ENCODE data around the gene EPX. TPM values are rescaled to one million over a fixed set of nuclear protein-coding genes. Genes with fewer than 3 reads are reported as not detected.

Gene EPX
- total and polyA plus RNA-seq, 2 donors (not counting 1 experiment from before 2014, with no cell fraction given), result not detected

- TF ChIP-seq CTCF (conservative IDR thresholded peaks at IDR 0.05 in 1 of 2, IDR thresholded peaks at IDR 0.05 in 1 of 2; ENCODE audit: low read depth in 1 of 2, low read length in 2 of 2) (no peak), EZH2 (IDR thresholded peaks at IDR 0.05; ENCODE audit: low read length, missing control alignments) (no peak)
- DNase-seq (ENCODE audit: low read depth in 2 of 2), result no peak
- H3K4me2 ChIP-seq (ENCODE audit: extremely low read depth, insufficient read depth, low read length), result no peak overlapping the region
- no peaks in the 10 kb centered on the region for H4K20me1 ChIP-seq (ENCODE audit: control insufficient read depth, extremely low read depth, insufficient read depth, low read length)
- peaks cover 3% of the 10 kb centered on the region for H3K36me3 ChIP-seq (ENCODE audit: control insufficient read depth, insufficient read depth, low read length)
- H3K4me1 ChIP-seq (ENCODE audit: control insufficient read depth, extremely low read depth, insufficient read depth, low read length), result no peaks in the 10 kb centered on the region
- H3K79me2 ChIP-seq (ENCODE audit: control insufficient read depth, insufficient read depth, low read length), result no peaks in the 10 kb centered on the region
- no peak overlapping the region for H3K9ac ChIP-seq (ENCODE audit: insufficient read depth, low read length)
- H3K9me3 ChIP-seq (ENCODE audit: control insufficient read depth, insufficient read depth, low read depth, low read length), result no peaks in the 10 kb centered on the region
- no peak overlapping the region for H3K4me3 ChIP-seq (replicated peaks in 1 of 4; ENCODE audit: control extremely low read depth in 1 of 4, insufficient read depth in 1 of 4, low read depth in 3 of 4, low read length in 4 of 4)
- H3K27me3 ChIP-seq (ENCODE audit: control insufficient read depth, insufficient read depth, low read length), result no peaks in the 10 kb centered on the region
- H3K27ac ChIP-seq (ENCODE audit: insufficient read depth, low read length), result no peak overlapping the region
- H2AFZ ChIP-seq (ENCODE audit: low read length), result no peak overlapping the region
Observed at GRCh38 chr17:58202859-58203258, 10.3 kb downstream of the EPX start.

- DNase-seq (ENCODE audit: low read depth in 2 of 2), result peak in 1 of 2 donors; percentile 21
- no peak for TF ChIP-seq CTCF (conservative IDR thresholded peaks at IDR 0.05 in 1 of 2, IDR thresholded peaks at IDR 0.05 in 1 of 2; ENCODE audit: low read depth in 1 of 2, low read length in 2 of 2)
- no peak for TF ChIP-seq EZH2 (IDR thresholded peaks at IDR 0.05; ENCODE audit: low read length, missing control alignments)
- Histone ChIP-seq H3K4me2 (ENCODE audit: extremely low read depth, insufficient read depth, low read length) (no peak overlapping the region), H3K9me3 (ENCODE audit: control insufficient read depth, insufficient read depth, low read depth, low read length) (no peaks in the 10 kb centered on the region), H3K27me3 (ENCODE audit: control insufficient read depth, insufficient read depth, low read length) (no peaks in the 10 kb centered on the region), H3K79me2 (ENCODE audit: control insufficient read depth, insufficient read depth, low read length) (no peaks in the 10 kb centered on the region), H3K4me3 (replicated peaks in 1 of 4; ENCODE audit: control extremely low read depth in 1 of 4, insufficient read depth in 1 of 4, low read depth in 3 of 4, low read length in 4 of 4) (no peak overlapping the region), H2AFZ (ENCODE audit: low read length) (no peak overlapping the region), H3K4me1 (ENCODE audit: control insufficient read depth, extremely low read depth, insufficient read depth, low read length) (no peaks in the 10 kb centered on the region), H3K9ac (ENCODE audit: insufficient read depth, low read length) (no peak overlapping the region), H4K20me1 (ENCODE audit: control insufficient read depth, extremely low read depth, insufficient read depth, low read length) (no peaks in the 10 kb centered on the region), H3K36me3 (ENCODE audit: control insufficient read depth, insufficient read depth, low read length) (peaks cover 3% of the 10 kb centered on the region), H3K27ac (ENCODE audit: insufficient read depth, low read length) (no peak overlapping the region)
Observed at GRCh38 chr17:58204796-58205195, 12.3 kb downstream of the EPX start.

- Histone ChIP-seq H3K36me3 (ENCODE audit: control insufficient read depth, insufficient read depth, low read length) (peaks cover 3% of the 10 kb centered on the region), H3K79me2 (ENCODE audit: control insufficient read depth, insufficient read depth, low read length) (no peaks in the 10 kb centered on the region), H4K20me1 (ENCODE audit: control insufficient read depth, extremely low read depth, insufficient read depth, low read length) (no peaks in the 10 kb centered on the region), H3K9me3 (ENCODE audit: control insufficient read depth, insufficient read depth, low read depth, low read length) (no peaks in the 10 kb centered on the region), H3K4me3 (replicated peaks in 1 of 4; ENCODE audit: control extremely low read depth in 1 of 4, insufficient read depth in 1 of 4, low read depth in 3 of 4, low read length in 4 of 4) (no peak overlapping the region), H3K27ac (ENCODE audit: insufficient read depth, low read length) (no peak overlapping the region), H3K4me2 (ENCODE audit: extremely low read depth, insufficient read depth, low read length) (no peak overlapping the region), H2AFZ (ENCODE audit: low read length) (no peak overlapping the region), H3K9ac (ENCODE audit: insufficient read depth, low read length) (no peak overlapping the region), H3K4me1 (ENCODE audit: control insufficient read depth, extremely low read depth, insufficient read depth, low read length) (no peaks in the 10 kb centered on the region), H3K27me3 (ENCODE audit: control insufficient read depth, insufficient read depth, low read length) (no peaks in the 10 kb centered on the region)
- TF ChIP-seq EZH2 (IDR thresholded peaks at IDR 0.05; ENCODE audit: low read length, missing control alignments), result no peak
- no peak for TF ChIP-seq CTCF (conservative IDR thresholded peaks at IDR 0.05 in 1 of 2, IDR thresholded peaks at IDR 0.05 in 1 of 2; ENCODE audit: low read depth in 1 of 2, low read length in 2 of 2)
- DNase-seq (ENCODE audit: low read depth in 2 of 2), result no peak
Observed at GRCh38 chr17:58205936-58206335, 13.4 kb downstream of the EPX start.
